HepG2 (cell line): Measurements from ENCODE around the gene C2CD2. TPM values are rescaled to one million over a fixed set of nuclear protein-coding genes. Genes with fewer than 3 reads are reported as not detected.

Experiments used
- ATAC-seq: fragments of 200-7000 bp; cut with Tn5 transposase; 3 replicates; pipeline ENCODE4 v1.9.1; 2020; ENCODE audit warnings: mild to moderate bottlenecking, moderate library complexity
- BruUV-seq: library from RNA; stranded (reverse); fragments of 400-500 nt; replicated peaks from 2 replicates; lab custom pipeline; 2021; lab: Mats Ljungman, UMichigan
- CTCF ChIA-PET: fragments of 300-600 bp; formaldehyde crosslinking; extraction: SDS; loops from one replicate; lab custom pipeline; 2021; ENCODE audit warnings: low total read pairs, inconsistent platforms, low intra/inter-chr PET ratio; lab: Yijun Ruan, JAX
- POLR2A ChIA-PET: fragments of 350-600 bp; sonication (Branson Sonifier 250); formaldehyde crosslinking; loops from one replicate; lab custom pipeline; 2020; ENCODE audit warnings: antibody characterized with exemption, inconsistent platforms; lab: Yijun Ruan, JAX
- DNase-seq: peaks from one replicate; pipeline ENCODE4 v3.0.0-alpha.2; 2015; ENCODE audit warnings: low spot score
- FAIRE-seq: peaks from 3 replicates; lab custom pipeline; 2011; peaks lifted over from hg19 to GRCh38; lab: Jason Lieb, UNC
- H2AFZ ChIP-seq: one replicate; pipeline ENCODE4 v1.6.1; 2011; ENCODE audit warnings: low read length, inconsistent platforms
- H3K27ac ChIP-seq: fragments of 300-600 bp; 3 replicates; pipeline ENCODE4 v1.8.0; 2011; ENCODE audit warnings: mixed run types, mild to moderate bottlenecking, mixed read lengths, low read length, inconsistent platforms; ENCODE audit not compliant: insufficient read depth; ENCODE audit errors: extremely low read length
- H3K27me3 ChIP-seq, 2 experiments: fragments of 200-600 bp in 1 of 2; 2 replicates in 1 of 2; 3 replicates in 1 of 2; pipeline versions ENCODE4 v1.6.0 to v1.8.0; 2011; ENCODE audit warnings: low read length in 2 of 2, mild to moderate bottlenecking in 2 of 2, moderate library complexity in 2 of 2, inconsistent platforms in 1 of 2; ENCODE audit not compliant: insufficient read depth in 2 of 2, control insufficient read depth in 1 of 2
- H3K36me3 ChIP-seq, 2 experiments: fragments of 200-600 bp in 1 of 2; replicated peaks in 1 of 2; 2 replicates in 1 of 2; 3 replicates in 1 of 2; pipeline versions ENCODE4 v1.5.1 to v1.8.0; 2011; ENCODE audit warnings: low read length in 2 of 2, inconsistent platforms in 1 of 2; ENCODE audit not compliant: insufficient read depth in 2 of 2, control insufficient read depth in 1 of 2
- H3K4me1 ChIP-seq: 2 replicates; pipeline ENCODE4 v1.5.1; 2012; ENCODE audit warnings: low read length, inconsistent platforms; ENCODE audit not compliant: insufficient read depth
- H3K4me2 ChIP-seq: 2 replicates; pipeline ENCODE4 v1.6.0; 2011; ENCODE audit warnings: low read depth, low read length, inconsistent platforms
- H3K4me3 ChIP-seq, 3 experiments: fragments of 200-600 bp in 1 of 3; sonication (generic), shearing (Covaris generic) in 1 of 3; replicated peaks in 1 of 3; 2 replicates each; pipeline ENCODE4 v1.5.1; 2011 to 2016; ENCODE audit warnings: low read length in 3 of 3, inconsistent platforms in 2 of 3, low read depth in 2 of 3, mild to moderate bottlenecking in 2 of 3, control low read depth in 1 of 3, mixed read lengths in 1 of 3; ENCODE audit not compliant: insufficient read depth in 1 of 3
- H3K79me2 ChIP-seq: one replicate; pipeline ENCODE4 v1.6.1; 2011; ENCODE audit warnings: low read length, inconsistent platforms; ENCODE audit not compliant: insufficient read depth
- H3K9ac ChIP-seq: 2 replicates; pipeline ENCODE4 v1.6.0; 2011; ENCODE audit warnings: mild to moderate bottlenecking, low read depth, low read length, inconsistent platforms; ENCODE audit not compliant: insufficient read depth
- H3K9me3 ChIP-seq: 2 replicates; pipeline ENCODE4 v1.5.1; 2012; ENCODE audit warnings: mild to moderate bottlenecking, low read length
- H4K20me1 ChIP-seq: 2 replicates; pipeline ENCODE4 v1.6.0; 2011; ENCODE audit warnings: inconsistent platforms, mild to moderate bottlenecking, low read length, moderate library complexity; ENCODE audit not compliant: insufficient read depth
- GLI4 ChIP-seq: sonication (generic); formaldehyde crosslinking; IDR thresholded peaks from 2 replicates; pipeline ENCODE4 v1.5.1; 2020; ENCODE audit warnings: missing genetic modification reagents, mild to moderate bottlenecking, moderate library complexity, borderline replicate concordance
- JDP2 ChIP-seq: sonication (generic); formaldehyde crosslinking; IDR thresholded peaks from 2 replicates; pipeline ENCODE4 v1.8.1; 2022; ENCODE audit warnings: missing genetic modification reagents, borderline replicate concordance
- NFIC ChIP-seq: IDR thresholded peaks from 2 replicates; pipeline ENCODE4 v1.6.1; 2012; ENCODE audit warnings: mild to moderate bottlenecking, low read length, inconsistent platforms
- POLR2AphosphoS2 ChIP-seq: IDR thresholded peaks from 2 replicates; pipeline ENCODE4 v1.6.1; 2011; ENCODE audit warnings: low read depth, low read length, improper control_type of control experiment
- RORA ChIP-seq: sonication (generic); formaldehyde crosslinking; IDR thresholded peaks from 2 replicates; pipeline ENCODE4 v1.5.0; 2020; ENCODE audit warnings: mild to moderate bottlenecking, missing genetic modification reagents, moderate library complexity
- SOX6 ChIP-seq, 2 experiments: fragments of 450-650 bp in 1 of 2; sonication (generic) in 1 of 2; formaldehyde crosslinking in 1 of 2; IDR thresholded peaks; 2 replicates each; pipeline versions ENCODE4 v1.4.0 to v1.6.1; 2017 to 2020; ENCODE audit warnings: antibody characterized with exemption in 1 of 2, mild to moderate bottlenecking in 1 of 2, missing genetic modification reagents in 1 of 2
- TEF ChIP-seq: sonication (generic); formaldehyde crosslinking; IDR thresholded peaks from 2 replicates; pipeline ENCODE4 v1.5.0; 2020; ENCODE audit warnings: missing genetic modification reagents
- ZBTB44 ChIP-seq: sonication (generic); formaldehyde crosslinking; IDR thresholded peaks from 2 replicates; pipeline ENCODE4 v1.4.0; 2020; ENCODE audit warnings: missing genetic modification reagents
- ZBTB49 ChIP-seq: sonication (generic); formaldehyde crosslinking; IDR thresholded peaks from 2 replicates; pipeline ENCODE4 v1.4.0; 2020; ENCODE audit warnings: missing genetic modification reagents, borderline replicate concordance
- ZGPAT ChIP-seq: IDR thresholded peaks from 2 replicates; pipeline ENCODE4 v1.6.1; 2016; ENCODE audit warnings: mild to moderate bottlenecking
- ZKSCAN1 ChIP-seq: fragments of 150-350 bp; IDR thresholded peaks from 2 replicates; pipeline ENCODE4 v1.6.1; 2014; ENCODE audit warnings: low read length
- ZNF205 ChIP-seq: IDR thresholded peaks from 2 replicates; pipeline ENCODE4 v1.6.1; 2018; ENCODE audit warnings: missing biosample characterization, missing genetic modification reagents
- WGBS: methylation state at CpG from one replicate; pipeline ENCODE4 v1.1.6; 2017; ENCODE audit warnings: low lambda C conversion rate; 5-methylcytosine and 5-hydroxymethylcytosine counted together
- in situ Hi-C: cut with HindIII; loops from 2 replicates; pipeline ENCODE4 v1.10.0; 2017; ENCODE audit warnings: low pct_unique_long_range_greater_than_20kb; ENCODE audit not compliant: extremely low pct_ligation_motif_present
- intact Hi-C: fragments of 100-400 bp; cut with micrococcal nuclease; formaldehyde crosslinking; loops from one replicate; pipeline ENCODE4 v1.10.0; 2022; ENCODE audit not compliant: unreplicated experiment
- polyA plus RNA-seq, 8 experiments: library from polyadenylated mRNA; depleted of rRNA in 3 of 8; stranded (reverse) in 7 of 8; unstranded in 1 of 8; fragments of >200 nt; fragmentation: Illumina TruSeq in 4 of 8; extraction: Trizol in 4 of 8; gene quantifications; 2 replicates each; pipeline versions ENCODE4 v1.2.1 to v1.2.3, GENCODE V29; 2011 to 2016; ENCODE audit warnings: low read depth in 4 of 8, missing spikeins in 1 of 8, mixed read lengths in 1 of 8; ENCODE audit not compliant: insufficient read depth in 1 of 8
- total RNA-seq, 5 experiments: library from RNA; depleted of rRNA; stranded (reverse); fragments of >200 nt; fragmentation: Illumina TruSeq; extraction: Trizol; gene quantifications; 2 replicates each; pipeline ENCODE4 v1.2.3, GENCODE V29; 2016; ENCODE audit warnings: low read depth in 1 of 5

Gene C2CD2
- total and polyA plus RNA-seq, 2 of the 13 experiments (the other 11 are each of a cell fraction or from before 2014, with no cell fraction given): 12.5 to 19.7 TPM

- H3K9me3 ChIP-seq: peaks cover 7% of the 10 kb centered on the region; the same call in 1 of the 2 replicates
- ATAC-seq: no peak
- H3K27ac ChIP-seq: no peak overlapping the region
- DNase-seq: no peak
- H3K27me3 ChIP-seq: no peaks in the 10 kb centered on the region
- no peak overlapping the region for H2AFZ ChIP-seq
- no peaks in the 10 kb centered on the region for H4K20me1 ChIP-seq
- H3K9ac ChIP-seq: no peak overlapping the region
- no peak overlapping the region for H3K4me3 ChIP-seq
- peaks cover 26% of the 10 kb centered on the region for H3K4me1 ChIP-seq
- no peak for FAIRE-seq
- in situ Hi-C loops: no loop called here
- 82% methylated on average over 8 of the region's 8 CpGs for WGBS
- no TSS peak for BruUV-seq
- H3K79me2 ChIP-seq: no peaks in the 10 kb centered on the region
- intact Hi-C loops: no loop called here
- H3K4me2 ChIP-seq: no peak overlapping the region
- CTCF ChIA-PET: no interaction called here
- POLR2A ChIA-PET: no interaction called here
- TF ChIP-seq RORA (CRISPR knock-in tag) (no peak), JDP2 (no peak), ZBTB44 (CRISPR knock-in tag) (no peak), ZKSCAN1 (no peak), GLI4 (CRISPR knock-in tag) (no peak), ZGPAT (CRISPR knock-in tag) (no peak), TEF (CRISPR knock-in tag) (no peak), NFIC (no peak), POLR2AphosphoS2 (no peak), ZBTB49 (CRISPR knock-in tag) (no peak), SOX6 (IDR thresholded peaks at IDR 0.05) (no peak), SOX6 (CRISPR knock-in tag; IDR thresholded peaks at IDR 0.05) (no peak), ZNF205 (CRISPR knock-in tag) (no peak)
- H3K36me3 ChIP-seq: no peaks in the 10 kb centered on the region
These were observed 22.8 kb upstream of the C2CD2 start for GRCh38 chr21:41976611-41977010.
